ENCODE results near the gene GJB3. TPM values are rescaled to one million over a fixed set of nuclear protein-coding genes. Genes with fewer than 3 reads are reported as not detected.
A peak's percentile ranks its signal among the peaks of the same experiment; 100 is the strongest.

GJB3 gene
- total RNA-seq, 1 experiment from 2014 or later: 74.8 TPM

DNA sequence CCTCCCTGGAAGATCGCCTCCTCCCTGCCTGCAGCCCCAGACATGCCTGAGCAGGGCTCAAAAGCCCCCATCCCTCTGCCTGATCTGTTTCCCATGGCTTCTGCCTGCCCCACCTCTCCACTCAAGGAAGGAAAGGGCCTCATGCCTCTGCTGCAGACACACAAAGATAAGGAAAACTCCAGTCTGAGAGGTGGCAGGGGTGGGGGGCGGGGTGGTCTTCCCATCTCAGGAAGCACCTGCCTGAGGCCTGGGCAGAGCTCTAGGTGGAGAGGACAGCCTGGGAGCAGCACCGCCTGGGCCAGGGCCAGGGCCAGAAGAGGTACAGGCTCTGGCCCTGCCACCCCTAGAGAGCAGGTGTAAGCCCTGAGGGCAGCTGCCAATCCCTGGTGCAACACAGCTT lies 4.1 kb upstream of the GJB3 start:
- intact Hi-C loops (cut with micrococcal nuclease): no loop called here
- no peak for DNase-seq (ENCODE audit: unreplicated experiment)
- H3K36me3 Mint-ChIP-seq (ENCODE audit: insufficient read depth, unreplicated experiment): no peaks in the 10 kb centered on the region
- no peak overlapping the region for H3K4me3 Mint-ChIP-seq (ENCODE audit: unreplicated experiment)
- no TSS peak for BruUV-seq (replicated peaks)
- POLR2A ChIA-PET: interaction anchor here (1.0 kb wide), 1 partner anchor 83 kb away, joined by 4 read pairs; the partner anchor contains the start of gene SMIM12
- no peak for TF ChIP-seq CTCF (IDR thresholded peaks at IDR 0.05; ENCODE audit: unreplicated experiment)
- no peaks in the 10 kb centered on the region for H3K9me3 Mint-ChIP-seq (ENCODE audit: unreplicated experiment)
- peaks cover 29% of the 10 kb centered on the region for H3K4me1 Mint-ChIP-seq (ENCODE audit: insufficient read depth, unreplicated experiment)
- CTCF ChIA-PET: interaction anchor here (0.6 to 1.8 kb wide), 2 partner anchors 10 to 75 kb away, joined by 4 to 7 read pairs; no protein-coding TSS in a partner anchor
- H3K27ac Mint-ChIP-seq (ENCODE audit: low read depth, unreplicated experiment): no peak overlapping the region
- no peaks in the 10 kb centered on the region for H3K27me3 Mint-ChIP-seq (ENCODE audit: insufficient read depth, unreplicated experiment)

GRCh38 chr1:34777519-34778321 lies 3.3 kb upstream of the GJB3 start:
- Mint-ChIP-seq H3K9me3 (ENCODE audit: unreplicated experiment) (no peaks in the 10 kb centered on the region), H3K4me1 (ENCODE audit: insufficient read depth, unreplicated experiment) (peaks cover 31% of the 10 kb centered on the region), H3K27ac (ENCODE audit: low read depth, unreplicated experiment) (peak overlapping the region; percentile 79), H3K36me3 (ENCODE audit: insufficient read depth, unreplicated experiment) (no peaks in the 10 kb centered on the region), H3K4me3 (ENCODE audit: unreplicated experiment) (no peak overlapping the region), H3K27me3 (ENCODE audit: insufficient read depth, unreplicated experiment) (no peaks in the 10 kb centered on the region)
- intact Hi-C loops (cut with micrococcal nuclease): no loop called here
- no peak for TF ChIP-seq CTCF (IDR thresholded peaks at IDR 0.05; ENCODE audit: unreplicated experiment)
- no peak for DNase-seq (ENCODE audit: unreplicated experiment)
- POLR2A ChIA-PET: interaction anchor here (0.7 kb wide), 1 partner anchor 1756 kb away, joined by 3 read pairs; no protein-coding TSS in a partner anchor
- BruUV-seq (replicated peaks): no TSS peak
- CTCF ChIA-PET: interaction anchor here (0.6 to 3.8 kb wide), 6 partner anchors 15 to 464 kb away, joined by 3 to 19 read pairs (median 4); partner anchors contain the start of gene SMIM12

DNA sequence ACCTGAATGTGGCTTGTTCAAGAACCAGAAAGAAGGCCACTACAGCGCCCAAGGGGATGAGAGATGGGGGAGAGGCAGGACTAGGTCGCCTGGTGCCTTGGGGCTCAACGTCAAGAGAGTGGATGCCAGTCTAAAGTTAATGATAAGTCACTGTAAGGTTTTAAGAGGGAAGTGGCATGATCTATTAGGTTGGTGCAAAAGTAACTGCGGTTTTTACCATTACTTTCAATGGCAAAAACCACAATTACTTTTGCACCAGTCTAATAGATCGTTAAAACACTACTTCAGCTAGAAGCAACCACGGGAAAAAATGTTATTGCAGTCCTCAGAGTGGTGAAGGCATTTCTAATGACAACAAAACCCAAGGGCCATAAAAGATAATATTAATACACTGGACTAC lies 2.6 kb upstream of the GJB3 start:
- Mint-ChIP-seq H3K4me1 (ENCODE audit: insufficient read depth, unreplicated experiment) (peaks cover 38% of the 10 kb centered on the region), H3K9me3 (ENCODE audit: unreplicated experiment) (no peaks in the 10 kb centered on the region), H3K27ac (ENCODE audit: low read depth, unreplicated experiment) (peak overlapping the region; percentile 79), H3K4me3 (ENCODE audit: unreplicated experiment) (no peak overlapping the region), H3K27me3 (ENCODE audit: insufficient read depth, unreplicated experiment) (no peaks in the 10 kb centered on the region), H3K36me3 (ENCODE audit: insufficient read depth, unreplicated experiment) (peaks cover 6% of the 10 kb centered on the region)
- no peak for TF ChIP-seq CTCF (IDR thresholded peaks at IDR 0.05; ENCODE audit: unreplicated experiment)
- POLR2A ChIA-PET: interaction anchor here (0.7 to 4.5 kb wide), 3 partner anchors 8 to 1757 kb away, joined by 3 to 23 read pairs (median 3); partner anchors contain the start of gene ZMYM1
- CTCF ChIA-PET: interaction anchor here (0.6 to 3.8 kb wide), 7 partner anchors 16 to 465 kb away, joined by 3 to 19 read pairs (median 5); partner anchors contain the start of genes GJB5 and SMIM12
- no peak for DNase-seq (ENCODE audit: unreplicated experiment)
- intact Hi-C loops (cut with micrococcal nuclease): no loop called here
- no TSS peak for BruUV-seq (replicated peaks)

DNA sequence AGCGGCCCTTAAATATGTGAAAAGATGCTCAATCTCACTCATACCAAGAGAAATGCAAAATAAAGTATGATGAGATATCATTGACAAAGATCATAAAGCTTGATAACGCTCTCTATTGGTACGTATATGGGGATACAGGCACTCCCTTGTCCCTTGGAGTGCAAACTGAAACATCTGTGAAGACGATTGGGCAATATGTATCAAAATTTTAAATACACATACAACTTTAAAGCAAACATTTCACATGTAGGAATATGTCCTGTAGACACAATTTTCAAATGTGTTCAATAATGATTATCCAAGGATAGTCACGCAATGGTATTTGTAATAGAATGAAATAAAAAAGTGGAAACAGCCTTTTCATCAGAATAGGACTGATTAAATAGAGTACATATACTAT lies 2.0 kb upstream of the GJB3 start:
- H3K36me3 Mint-ChIP-seq (ENCODE audit: insufficient read depth, unreplicated experiment): peaks cover 12% of the 10 kb centered on the region
- peaks cover 44% of the 10 kb centered on the region for H3K4me1 Mint-ChIP-seq (ENCODE audit: insufficient read depth, unreplicated experiment)
- H3K9me3 Mint-ChIP-seq (ENCODE audit: unreplicated experiment): no peaks in the 10 kb centered on the region
- ChIA-PET POLR2A (interaction anchor here (0.9 to 4.5 kb wide), 3 partner anchors 8 to 300 kb away, joined by 3 to 23 read pairs (median 4); partner anchors contain the start of genes TMEM35B and ZMYM1), CTCF (interaction anchor here (1.0 to 3.8 kb wide), 5 partner anchors 16 to 88 kb away, joined by 3 to 19 read pairs (median 5); partner anchors contain the start of genes GJB5 and SMIM12)
- TF ChIP-seq CTCF (IDR thresholded peaks at IDR 0.05; ENCODE audit: unreplicated experiment): no peak
- no TSS peak for BruUV-seq (replicated peaks)
- DNase-seq (ENCODE audit: unreplicated experiment): no peak
- H3K27me3 Mint-ChIP-seq (ENCODE audit: insufficient read depth, unreplicated experiment): no peaks in the 10 kb centered on the region
- peak overlapping the region; percentile 66 for H3K27ac Mint-ChIP-seq (ENCODE audit: low read depth, unreplicated experiment)
- intact Hi-C loops (cut with micrococcal nuclease): no loop called here
- H3K4me3 Mint-ChIP-seq (ENCODE audit: unreplicated experiment): no peak overlapping the region

Data from MCF 10A (cell line).